ENCODE data around the gene WBP1L.
"Not testable (repeated sequence)": the region's sequence is repeated elsewhere in the genome, so short reads cannot be mapped to it uniquely, and the experiment has no call there.

Gene WBP1L

DNA sequence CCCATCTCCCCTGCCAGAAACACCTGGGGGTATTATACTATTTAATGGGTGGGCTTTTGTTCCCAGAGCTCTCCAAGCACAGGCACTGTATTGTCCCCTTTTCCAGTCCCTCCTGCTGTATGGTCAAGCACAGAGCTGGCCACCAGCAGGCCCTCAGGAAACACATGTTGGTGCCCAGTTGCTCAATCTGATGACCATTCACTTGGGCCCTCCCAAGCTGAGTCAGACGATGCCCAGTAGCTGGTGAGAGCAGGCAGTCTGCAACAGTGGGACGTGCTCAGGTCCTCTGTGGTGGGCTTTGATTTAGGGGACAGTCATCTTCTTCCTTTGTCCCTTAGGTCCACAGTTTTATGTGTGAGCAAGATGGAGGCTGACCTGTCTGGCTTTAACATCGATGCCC is 17.5 kb upstream of the WBP1L start:
- no peak for DNase-seq

- no peak for DNase-seq
These were observed 16.5 kb upstream of the WBP1L start for GRCh38 chr10:102727037-102727818.

DNA sequence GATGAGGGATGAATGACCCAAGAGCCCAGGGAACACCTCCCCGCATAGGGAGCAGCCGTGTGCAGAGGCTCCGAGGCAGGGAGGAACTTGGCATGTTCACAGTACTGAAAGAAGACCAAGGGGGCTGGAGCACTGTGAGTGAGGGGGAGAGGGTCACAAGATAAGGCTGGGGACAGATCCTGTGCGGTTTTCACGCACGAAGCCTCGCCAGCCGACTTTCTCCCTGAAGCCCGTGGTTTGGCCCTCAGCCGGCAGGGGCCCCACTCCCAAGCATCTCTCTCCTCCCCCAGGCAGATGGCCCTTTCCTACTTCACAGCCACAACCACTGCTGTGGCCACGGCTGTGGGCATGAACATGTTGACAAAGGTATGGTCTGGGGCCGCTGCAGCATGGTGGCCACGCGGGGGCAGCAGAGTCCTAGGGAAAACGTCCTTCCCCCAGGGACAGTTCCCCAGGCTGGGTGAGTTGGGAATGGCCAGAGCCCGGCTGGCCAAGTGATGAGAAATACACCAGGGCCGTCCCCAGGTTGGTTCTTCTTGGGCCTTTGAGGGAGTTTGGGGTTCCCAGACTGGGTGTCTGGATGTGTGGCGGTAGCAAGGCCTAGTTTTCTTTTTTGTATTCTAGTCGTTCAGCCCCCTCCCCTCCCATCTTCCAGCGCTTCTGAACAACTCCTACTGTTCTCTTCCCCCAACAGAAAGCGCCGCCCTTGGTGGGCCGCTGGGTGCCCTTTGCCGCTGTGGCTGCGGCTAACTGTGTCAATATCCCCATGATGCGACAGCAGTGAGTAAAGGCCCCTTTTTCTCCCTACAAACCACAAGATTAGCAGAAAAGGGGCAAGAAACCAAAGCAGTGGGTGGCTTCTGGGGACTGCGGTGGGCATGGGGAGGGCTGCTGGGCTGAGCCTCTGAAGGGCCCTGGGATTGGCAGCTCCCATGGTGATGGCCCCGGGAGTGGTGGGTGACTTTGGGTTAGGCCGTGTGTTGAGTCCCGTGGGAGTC is 14.4 kb upstream of the WBP1L start:
- DNase-seq: no peak

DNA sequence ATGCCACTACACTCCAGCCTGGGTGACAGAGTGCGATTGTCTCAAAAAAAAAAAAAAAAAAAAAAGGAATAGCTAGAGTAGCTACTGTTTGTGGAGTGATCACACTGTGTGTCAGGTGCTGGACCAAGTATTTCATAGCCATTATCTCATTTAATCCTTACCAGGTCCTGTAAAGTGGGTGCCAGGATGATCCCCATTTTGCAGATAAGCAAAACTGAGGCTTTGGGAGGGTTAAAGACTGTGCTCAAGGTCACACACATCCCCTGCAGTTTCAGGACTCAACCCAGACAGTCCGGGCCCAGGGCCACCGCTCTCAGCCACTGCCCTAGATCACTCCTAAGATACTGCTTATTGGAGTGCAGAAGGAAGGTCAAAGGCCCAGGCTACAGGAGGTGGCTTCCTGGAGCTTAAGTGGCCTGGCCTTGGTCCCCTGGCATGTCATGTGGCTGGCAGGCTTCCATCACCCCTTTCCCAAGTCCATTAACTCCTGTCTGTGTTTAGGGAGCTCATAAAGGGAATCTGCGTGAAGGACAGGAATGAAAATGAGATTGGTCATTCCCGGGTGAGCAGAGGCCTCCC is 12.4 kb upstream of the WBP1L start:
- DNase-seq: no peak

DNA sequence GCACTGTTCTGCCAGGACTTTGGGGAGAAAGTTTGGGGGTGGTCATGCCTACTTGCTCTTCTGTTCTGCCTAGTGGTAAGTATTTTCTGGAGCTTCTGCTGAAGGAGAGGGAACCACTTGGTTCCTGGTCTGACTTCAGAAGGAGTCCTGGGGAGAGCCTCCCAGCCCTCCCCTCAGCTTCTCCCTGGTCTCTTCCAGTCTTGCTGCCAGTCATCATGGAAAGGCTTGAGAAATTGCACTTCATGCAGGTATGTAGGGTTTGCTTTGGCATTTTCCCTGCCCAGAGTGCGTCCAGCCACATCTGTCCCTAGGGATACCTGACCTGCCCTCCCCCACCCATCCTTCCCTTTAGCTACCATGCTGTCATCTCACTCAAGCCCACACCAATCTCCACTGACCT is 11.1 kb upstream of the WBP1L start:
- no peak for DNase-seq

GRCh38 chr10:102735065-102735562 is 8.6 kb upstream of the WBP1L start:
- DNase-seq: no peak

DNA sequence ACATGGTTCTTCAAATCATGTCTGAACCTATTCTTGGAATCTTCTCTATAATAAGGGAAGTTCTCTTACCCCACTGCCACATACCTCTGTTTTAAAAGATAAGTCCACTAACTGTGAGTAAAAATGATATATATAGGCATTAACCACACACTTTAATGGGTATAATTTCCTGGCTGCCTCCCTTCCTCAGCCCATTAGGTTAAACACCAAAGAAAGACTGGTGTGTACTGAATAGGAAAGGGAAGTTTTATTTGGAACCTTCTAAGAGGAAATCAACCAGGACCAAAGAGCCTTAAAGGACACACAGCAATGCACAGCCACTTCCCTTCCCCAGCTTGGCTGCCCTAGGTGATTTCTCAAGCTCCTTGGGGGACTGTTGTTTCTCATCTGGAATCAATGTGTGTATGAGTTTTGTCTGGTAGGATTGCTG is 5.0 kb upstream of the WBP1L start:
- no peak for DNase-seq

GRCh38 chr10:102740229-102740628 is 3.5 kb upstream of the WBP1L start:
- DNase-seq: no peak

- DNase-seq: no peak
These were observed 2.0 kb upstream of the WBP1L start for GRCh38 chr10:102741726-102742237.

DNA sequence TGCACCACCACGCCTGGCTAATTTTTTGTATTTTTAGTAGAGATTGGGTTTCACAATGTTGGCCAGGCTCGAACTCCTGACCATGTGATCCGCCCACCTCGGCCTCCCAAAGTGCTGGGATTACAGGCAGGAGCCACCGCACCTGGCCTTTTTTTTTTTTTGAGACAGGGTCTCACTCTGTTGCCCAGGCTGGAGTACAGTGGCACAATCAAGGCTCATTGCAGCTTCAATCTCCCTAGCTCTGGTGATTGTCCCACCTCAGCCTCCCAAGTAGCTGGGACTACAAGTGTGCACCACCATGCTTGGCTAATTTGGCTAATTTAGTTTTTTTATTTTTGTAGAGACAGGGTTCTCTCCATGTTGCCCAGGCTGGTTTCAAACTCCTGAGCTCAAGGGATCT is 1.4 kb upstream of the WBP1L start:
- not testable (repeated sequence) for DNase-seq

GRCh38 chr10:102743078-102743587 is 615 bp upstream of the WBP1L start:
- no peak for DNase-seq

DNA sequence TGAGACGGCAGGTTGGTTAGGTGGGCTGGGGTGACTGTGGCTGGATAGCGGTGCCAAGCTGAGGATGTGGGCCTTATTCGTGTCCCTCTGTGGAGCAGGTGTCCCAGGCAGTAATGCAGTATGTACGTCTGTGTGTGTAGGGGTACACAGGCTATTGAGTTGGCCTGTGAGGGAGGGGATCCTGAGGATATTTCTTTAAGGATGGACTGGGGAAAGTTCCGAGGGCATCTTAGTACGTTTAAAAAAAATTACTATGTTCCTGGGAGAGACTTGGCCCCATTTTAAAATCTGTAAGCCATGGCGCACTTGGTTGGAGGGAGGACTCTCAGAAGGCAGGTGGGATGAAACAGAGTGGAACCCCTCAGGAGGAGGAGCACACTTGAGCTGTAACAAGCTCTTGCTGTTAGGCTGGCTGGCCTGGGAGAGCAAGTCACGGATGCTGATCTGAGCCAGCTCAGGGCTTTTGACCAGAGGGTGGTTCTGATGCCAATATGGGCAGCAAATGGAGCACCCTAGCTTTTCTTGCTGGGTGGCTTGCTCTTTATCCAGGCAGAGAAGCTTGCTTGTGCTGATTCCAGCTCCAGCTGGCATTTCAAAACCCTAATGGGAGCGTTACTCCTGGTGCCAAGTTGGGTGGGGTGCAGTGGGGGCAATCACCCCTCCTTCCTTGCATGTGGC is 765 bp downstream of the WBP1L start:
- no peak for DNase-seq

DNA sequence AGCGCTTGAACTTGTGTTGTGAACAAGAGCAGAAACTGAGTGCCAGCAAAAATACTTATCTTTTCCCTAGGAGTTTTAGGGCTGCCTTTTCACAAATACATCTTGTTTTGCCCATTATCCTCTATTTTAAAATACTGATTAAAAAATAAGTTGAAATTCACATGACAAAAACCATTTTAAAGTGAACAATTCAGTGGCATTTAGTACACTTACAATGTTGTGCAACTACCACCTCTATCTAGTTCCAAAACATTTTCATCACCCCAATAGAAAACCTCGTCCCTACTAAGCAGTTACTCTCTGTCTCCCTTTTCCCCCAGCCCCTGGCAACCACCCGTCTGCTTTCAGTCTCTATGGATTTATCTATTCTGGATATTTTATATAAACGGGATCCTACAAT is 1.4 kb downstream of the WBP1L start:
- DNase-seq: no peak

GRCh38 chr10:102752266-102752930 is 8.7 kb downstream of the WBP1L start:
- no peak for DNase-seq

DNA sequence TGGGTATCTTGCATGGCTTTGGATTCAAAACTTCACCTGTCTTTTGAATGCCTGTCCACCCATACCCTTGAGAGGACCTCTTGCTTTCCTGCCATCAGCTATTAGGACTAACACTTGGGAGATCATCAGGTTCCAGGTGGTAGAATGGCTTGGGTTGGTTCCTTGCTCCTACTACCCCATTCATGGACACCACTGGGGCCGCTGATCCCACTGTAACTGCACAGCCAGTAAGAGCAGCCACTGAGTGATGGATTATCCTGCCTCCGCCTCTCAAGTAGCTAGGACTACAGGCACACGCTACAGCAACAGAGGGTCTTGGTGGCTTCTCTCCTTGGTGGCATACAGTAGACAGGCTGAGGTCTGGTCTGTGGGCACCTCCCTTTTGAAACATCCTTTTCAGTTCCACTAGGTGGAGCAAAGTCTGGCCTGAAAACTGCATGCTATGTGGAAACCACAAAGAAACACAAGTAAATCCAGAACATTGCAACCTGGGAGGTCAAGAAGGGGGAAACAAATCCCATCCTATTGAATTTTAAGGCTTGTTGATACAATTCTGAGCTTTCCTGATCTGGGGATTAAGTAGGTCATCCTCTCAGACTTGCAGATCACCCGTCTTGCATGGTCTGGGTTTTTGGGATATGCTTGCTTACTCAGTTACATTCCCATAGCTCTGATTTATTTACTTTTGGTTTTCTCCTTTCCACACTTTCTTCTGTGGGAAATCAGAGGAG is 9.4 kb downstream of the WBP1L start:
- DNase-seq: no peak

GRCh38 chr10:102753718-102754117 is 10.0 kb downstream of the WBP1L start:
- no peak for DNase-seq

DNA sequence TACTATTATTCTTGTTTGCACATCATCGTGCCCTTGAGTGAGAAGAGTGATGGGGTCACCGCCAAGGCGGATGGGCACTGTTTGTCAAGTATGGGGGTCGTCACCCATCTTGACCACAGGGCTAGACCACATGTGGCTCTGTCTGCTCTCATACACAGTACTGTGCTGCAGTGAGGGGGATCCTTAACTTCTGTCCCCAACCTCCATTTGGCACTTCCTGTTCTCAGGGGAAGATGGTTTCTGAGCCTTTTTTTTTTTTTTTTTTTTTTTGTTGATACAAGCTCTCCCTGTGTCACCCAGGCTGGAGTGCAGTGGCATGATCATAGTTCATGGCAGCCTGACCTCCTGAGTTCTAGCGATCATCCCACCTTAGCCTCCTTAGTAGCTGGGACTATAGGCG is 13.6 kb downstream of the WBP1L start:
- no peak for DNase-seq

DNA sequence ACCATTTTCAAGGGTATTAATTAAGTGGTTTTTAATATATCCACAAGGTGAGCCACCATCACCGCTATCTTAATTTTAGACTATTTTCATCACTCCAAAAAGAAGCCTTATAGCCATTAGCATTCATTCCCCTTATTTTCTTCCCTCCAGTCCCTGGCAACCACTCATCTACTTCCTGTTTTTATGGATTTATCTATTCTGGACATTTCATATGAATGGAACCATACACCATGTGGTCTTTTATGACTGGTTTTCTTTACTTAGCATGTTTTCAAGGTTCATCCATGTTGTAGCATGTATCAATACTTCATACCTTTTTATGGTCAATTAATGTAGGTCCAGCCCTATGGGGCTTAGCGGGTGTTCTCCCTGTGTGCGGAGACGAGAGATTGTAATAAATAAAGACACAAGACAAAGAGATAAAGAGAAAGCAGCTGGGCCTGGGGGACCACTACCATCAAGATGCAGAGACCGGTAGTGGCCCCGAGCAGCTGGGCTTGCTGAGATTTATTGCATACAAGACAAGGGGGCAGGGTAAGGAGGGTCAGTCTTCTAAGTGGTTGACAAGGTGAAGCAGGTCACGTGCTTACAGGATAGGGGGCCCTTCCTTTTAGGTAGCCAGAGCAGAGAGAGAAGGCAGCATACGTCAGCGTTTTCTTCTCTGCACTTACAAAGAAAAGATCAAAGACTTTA is 14.6 kb downstream of the WBP1L start:
- DNase-seq: no peak

DNA sequence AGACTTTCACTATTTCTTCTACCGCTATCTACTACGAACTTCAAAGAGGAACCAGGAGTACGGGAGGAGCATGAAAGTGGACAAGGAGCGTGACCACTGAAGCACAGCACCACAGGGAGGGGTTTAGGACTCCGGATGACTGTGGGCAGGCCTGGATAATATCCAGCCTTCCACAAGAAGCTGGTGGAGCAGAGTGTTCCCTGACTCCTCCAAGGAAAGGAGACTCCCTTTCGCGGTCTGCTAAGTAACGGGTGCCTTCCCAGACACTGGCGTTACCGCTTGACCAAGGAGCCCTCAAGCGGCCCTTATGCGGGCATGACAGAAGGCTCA is 15.2 kb downstream of the WBP1L start:
- not testable (repeated sequence) for DNase-seq

- no peak for DNase-seq
These were observed 15.9 kb downstream of the WBP1L start for GRCh38 chr10:102759497-102760210.
